Muscle layer of duodenum (tissue), 2 donors: ENCODE measurements around the gene TMEM178A.
"Not testable (repeated sequence)": the region's sequence is repeated elsewhere in the genome, so short reads cannot be mapped to it uniquely, and the experiment has no call there.

Experiments used
- H3K27ac ChIP-seq: one replicate; pipeline ENCODE4 v1.7.0; 2013; ENCODE audit warnings: mild to moderate bottlenecking, low read length
- H3K27me3 ChIP-seq: one replicate; pipeline ENCODE4 v1.7.0; 2013; ENCODE audit warnings: low read depth, mild to moderate bottlenecking, control low read depth, low read length
- H3K36me3 ChIP-seq, 2 donors: one replicate each; pipeline ENCODE4 v1.7.0; 2013; ENCODE audit warnings: low read length in 2 of 2, control low read depth in 1 of 2, mild to moderate bottlenecking in 1 of 2; ENCODE audit not compliant: insufficient read depth in 2 of 2, control insufficient read depth in 1 of 2
- H3K4me1 ChIP-seq, 2 donors: one replicate each; pipeline ENCODE4 v1.7.0; 2013; ENCODE audit warnings: low read length in 2 of 2, mild to moderate bottlenecking in 2 of 2, control low read depth in 1 of 2, moderate library complexity in 1 of 2; ENCODE audit not compliant: insufficient read depth in 2 of 2, control insufficient read depth in 1 of 2
- H3K4me3 ChIP-seq, 2 donors: one replicate each; pipeline ENCODE4 v1.7.0; 2013; ENCODE audit warnings: low read length in 2 of 2, low read depth in 1 of 2, mild to moderate bottlenecking in 1 of 2
- H3K9me3 ChIP-seq, 2 donors: one replicate each; pipeline ENCODE4 v1.7.0; 2013; ENCODE audit warnings: low read length in 2 of 2, control low read depth in 1 of 2, mild to moderate bottlenecking in 1 of 2; ENCODE audit not compliant: control insufficient read depth in 1 of 2
- donor health status: healthy.

TMEM178A gene

DNA sequence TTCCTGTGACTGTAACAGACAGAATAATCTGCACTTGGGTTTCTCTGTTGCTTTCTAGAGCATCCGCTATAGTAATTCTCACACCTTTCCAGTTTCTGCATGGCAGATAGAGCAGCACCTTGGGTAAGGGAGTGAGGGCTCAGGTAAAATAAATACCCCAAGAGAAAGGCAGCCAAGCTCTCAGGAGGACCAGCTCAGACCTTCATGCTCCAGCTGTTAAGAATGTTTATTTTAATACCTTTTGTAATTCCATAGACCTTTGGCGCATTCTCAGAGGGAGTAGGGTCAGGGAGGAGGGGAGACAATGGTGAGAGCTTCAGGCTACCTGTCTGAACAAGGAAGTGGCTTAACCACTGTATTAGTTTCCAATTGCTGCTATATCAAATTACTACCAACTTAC, 16.2 kb upstream of the TMEM178A start:
- H3K27me3 ChIP-seq: no peaks in the 10 kb centered on the region
- H3K4me3 ChIP-seq: no peak overlapping the region
- H3K36me3 ChIP-seq: no peaks in the 10 kb centered on the region
- no peaks in the 10 kb centered on the region for H3K9me3 ChIP-seq
- no peak overlapping the region for H3K27ac ChIP-seq
- no peaks in the 10 kb centered on the region for H3K4me1 ChIP-seq

DNA sequence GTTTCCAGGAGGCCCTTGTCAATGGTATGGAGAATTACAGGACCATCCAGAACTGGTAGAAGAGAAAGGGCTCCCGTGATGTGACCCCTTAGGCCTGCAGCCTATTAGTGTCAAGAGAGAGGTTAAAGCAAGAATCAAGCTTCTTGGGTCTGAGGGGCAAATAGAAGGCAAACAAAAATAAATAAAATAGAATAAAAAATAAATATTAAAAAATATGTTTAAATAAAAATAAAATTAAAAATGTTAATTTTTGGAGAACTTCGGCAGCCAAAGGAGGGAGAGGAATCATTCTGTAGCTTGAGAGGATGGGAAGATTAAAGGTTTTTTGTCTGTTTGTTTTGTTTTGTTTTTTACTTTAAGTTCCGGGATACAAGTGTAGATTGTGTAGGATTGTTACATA, 15.2 kb upstream of the TMEM178A start:
- no peak overlapping the region for H3K27ac ChIP-seq
- H3K4me3 ChIP-seq: no peak overlapping the region
- H3K27me3 ChIP-seq: no peaks in the 10 kb centered on the region
- no peaks in the 10 kb centered on the region for H3K9me3 ChIP-seq
- no peaks in the 10 kb centered on the region for H3K36me3 ChIP-seq
- no peaks in the 10 kb centered on the region for H3K4me1 ChIP-seq

DNA sequence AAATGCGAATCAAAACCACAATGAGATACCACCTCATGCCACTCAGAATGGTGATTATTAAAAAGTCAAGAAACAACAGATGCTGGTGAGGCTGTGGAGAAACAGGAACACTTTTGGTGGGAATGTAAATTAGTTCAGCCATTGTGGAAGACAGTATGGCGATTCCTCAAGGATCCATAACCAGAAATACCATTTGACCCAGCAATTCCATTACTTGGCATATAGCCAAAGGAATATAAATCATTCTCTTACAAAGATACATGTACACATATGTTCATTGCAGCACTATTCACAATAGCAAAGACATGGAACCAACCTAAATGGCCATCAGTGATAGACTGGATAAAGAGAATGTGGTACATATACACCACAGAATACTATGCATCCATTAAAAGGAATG, 9.5 kb upstream of the TMEM178A start:
- not testable (repeated sequence) for H3K27me3 ChIP-seq, H3K27ac ChIP-seq, H3K4me3 ChIP-seq, H3K4me1 ChIP-seq, H3K36me3 ChIP-seq, H3K9me3 ChIP-seq

DNA sequence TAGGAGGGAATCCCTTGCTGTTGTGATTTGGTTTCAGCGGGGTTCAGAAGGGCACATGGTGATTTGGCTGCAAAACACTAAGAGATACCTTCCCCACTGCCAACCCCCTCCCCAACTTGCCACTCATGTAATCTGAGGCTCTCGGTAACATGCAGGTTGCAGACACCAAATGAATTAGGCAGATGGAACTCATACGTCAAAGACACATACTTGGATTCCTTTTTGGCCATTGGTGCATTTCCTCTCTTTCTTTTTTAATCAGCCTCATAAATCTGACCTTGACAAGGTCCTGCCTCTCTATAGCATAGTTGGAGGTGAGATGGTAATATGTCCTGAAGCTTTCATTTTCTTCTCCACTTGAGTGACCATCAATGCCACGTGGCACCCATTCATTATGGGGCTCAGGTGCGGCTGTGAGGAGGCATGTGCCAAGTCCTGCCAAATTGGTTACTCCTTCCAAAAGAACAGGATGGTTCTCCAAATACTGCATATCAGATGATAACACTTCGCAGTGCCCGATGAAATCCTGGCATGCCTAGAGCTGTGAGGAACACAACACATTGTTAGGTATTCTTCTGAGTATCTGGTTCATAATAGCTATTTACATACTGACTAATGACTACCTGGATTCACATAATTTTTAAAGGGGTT, 8.3 kb upstream of the TMEM178A start:
- H3K4me3 ChIP-seq: no peak overlapping the region
- no peaks in the 10 kb centered on the region for H3K36me3 ChIP-seq
- no peak overlapping the region for H3K27ac ChIP-seq
- H3K4me1 ChIP-seq: no peaks in the 10 kb centered on the region
- no peaks in the 10 kb centered on the region for H3K9me3 ChIP-seq
- H3K27me3 ChIP-seq: no peaks in the 10 kb centered on the region

DNA sequence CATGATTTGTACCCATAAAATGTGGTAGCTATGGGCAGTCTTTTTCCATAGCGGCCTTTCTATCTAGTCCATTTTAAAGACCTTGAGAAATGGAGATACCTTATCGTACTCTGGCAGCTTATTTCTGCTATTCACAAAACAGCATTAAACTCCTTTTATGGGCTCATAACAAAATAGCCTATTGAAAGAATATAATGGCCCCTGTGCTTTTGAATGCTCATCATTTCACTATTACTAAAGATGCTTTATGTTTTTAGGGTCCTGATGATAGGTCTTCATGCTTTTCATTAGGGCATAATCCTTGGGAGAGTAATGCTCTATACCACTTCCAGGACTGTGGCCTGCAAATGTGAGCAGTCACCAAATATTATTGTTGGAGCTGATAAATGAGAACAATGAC, 7.3 kb upstream of the TMEM178A start:
- no peak overlapping the region for H3K4me3 ChIP-seq
- H3K27me3 ChIP-seq: no peaks in the 10 kb centered on the region

DNA sequence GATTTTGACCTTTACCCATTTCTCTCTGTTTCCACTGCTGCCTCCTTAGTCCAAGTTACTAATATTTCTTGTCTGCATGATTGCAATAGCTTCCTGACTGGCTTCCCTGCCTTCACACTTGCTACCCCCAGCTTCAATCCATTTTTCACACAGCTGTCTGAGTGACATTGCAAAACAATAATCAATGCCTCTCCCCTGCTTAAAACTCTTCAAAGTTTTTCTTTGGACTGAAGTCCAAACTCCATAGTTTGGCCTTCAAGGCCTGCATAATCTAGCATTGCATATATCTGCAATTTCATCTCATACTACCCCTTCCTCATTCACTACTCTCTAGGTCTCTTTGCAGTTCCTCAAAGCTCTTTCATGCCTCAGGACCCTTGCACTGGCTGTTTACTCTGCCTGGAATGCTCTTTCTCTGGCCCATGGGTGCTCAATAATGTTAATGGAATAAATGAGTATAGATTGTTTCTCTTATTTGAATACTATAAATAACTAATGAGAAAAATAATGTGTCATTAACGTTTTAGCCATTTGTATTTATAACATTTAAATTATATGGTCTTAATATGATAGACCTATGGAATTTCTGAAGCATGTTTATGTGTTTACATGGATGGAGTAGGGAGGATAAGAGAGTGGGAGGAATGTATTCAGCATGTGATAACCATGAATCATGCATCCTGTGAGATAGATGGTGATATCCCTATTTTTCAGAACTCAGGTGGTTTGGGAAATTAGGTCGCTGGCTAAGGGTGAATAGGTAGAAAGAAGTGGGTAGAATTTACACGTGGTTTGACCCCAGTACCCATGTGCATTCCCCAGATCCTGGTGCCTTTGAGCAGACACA, 5.7 kb upstream of the TMEM178A start:
- no peaks in the 10 kb centered on the region for H3K27me3 ChIP-seq
- H3K36me3 ChIP-seq: no peaks in the 10 kb centered on the region
- H3K4me1 ChIP-seq: no peaks in the 10 kb centered on the region
- H3K4me3 ChIP-seq: no peak overlapping the region
- H3K9me3 ChIP-seq: no peaks in the 10 kb centered on the region
- no peak overlapping the region for H3K27ac ChIP-seq

More for the DNA sequence above, 7.3 kb upstream of the TMEM178A start:
- Histone ChIP-seq H3K27ac (no peak overlapping the region), H3K36me3 (no peaks in the 10 kb centered on the region), H3K4me1 (no peaks in the 10 kb centered on the region), H3K9me3 (no peaks in the 10 kb centered on the region)

DNA sequence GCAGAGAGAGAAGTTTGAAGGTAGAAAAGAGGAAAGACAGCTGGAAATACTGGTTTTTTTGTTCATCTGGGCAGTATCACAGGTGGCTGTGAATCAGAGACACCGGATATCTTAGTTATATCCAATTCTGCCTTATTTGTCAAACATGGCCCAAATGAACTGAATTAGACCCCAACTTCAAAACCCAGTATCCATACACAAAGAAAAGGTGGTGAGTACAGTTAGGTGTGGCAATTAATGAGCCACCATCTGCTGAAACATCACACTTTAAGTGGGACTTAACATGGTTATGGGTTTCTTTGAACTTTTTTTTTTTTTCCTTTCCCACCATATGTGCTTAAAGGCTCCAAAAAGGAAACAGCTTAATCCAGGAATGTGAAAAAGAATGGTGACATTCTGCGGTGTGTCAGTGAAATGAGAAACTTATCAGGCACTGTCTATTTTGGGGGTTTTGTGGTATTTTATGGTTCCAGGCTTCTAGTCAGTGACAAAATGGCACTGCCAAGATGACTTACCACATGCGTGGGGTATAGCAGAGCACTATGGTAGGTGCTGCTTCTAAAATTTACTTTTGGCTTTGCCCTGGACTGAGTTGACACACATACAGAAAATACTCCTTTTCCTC, 5.0 kb upstream of the TMEM178A start:
- H3K36me3 ChIP-seq: no peaks in the 10 kb centered on the region
- no peaks in the 10 kb centered on the region for H3K27me3 ChIP-seq
- no peaks in the 10 kb centered on the region for H3K4me1 ChIP-seq
- no peak overlapping the region for H3K27ac ChIP-seq
- no peaks in the 10 kb centered on the region for H3K9me3 ChIP-seq
- H3K4me3 ChIP-seq: no peak overlapping the region

DNA sequence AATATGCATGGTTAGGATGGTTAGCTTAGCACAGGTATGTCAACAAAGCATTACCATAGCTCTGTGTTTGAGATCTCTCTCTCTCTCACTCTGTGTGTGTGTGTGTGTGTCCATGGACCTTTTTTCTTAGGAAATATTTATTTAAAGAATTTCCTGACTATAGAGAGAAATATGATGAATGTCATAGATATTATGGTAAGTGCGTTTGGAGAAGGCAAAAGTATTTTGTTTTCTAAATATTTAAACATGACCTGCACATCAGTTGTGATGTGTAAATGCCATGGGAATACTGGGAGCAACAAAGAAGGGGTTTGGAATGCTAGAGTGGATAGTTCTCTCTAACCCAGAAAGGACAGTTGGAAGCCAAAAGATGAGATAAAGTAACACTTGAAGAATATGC, 3.9 kb upstream of the TMEM178A start:
- Histone ChIP-seq H3K36me3 (no peaks in the 10 kb centered on the region), H3K27ac (no peak overlapping the region), H3K4me3 (no peak overlapping the region), H3K4me1 (peaks cover 0 to 5% of the 10 kb centered on the region in 2 donors), H3K27me3 (peaks cover 5% of the 10 kb centered on the region), H3K9me3 (no peaks in the 10 kb centered on the region)

DNA sequence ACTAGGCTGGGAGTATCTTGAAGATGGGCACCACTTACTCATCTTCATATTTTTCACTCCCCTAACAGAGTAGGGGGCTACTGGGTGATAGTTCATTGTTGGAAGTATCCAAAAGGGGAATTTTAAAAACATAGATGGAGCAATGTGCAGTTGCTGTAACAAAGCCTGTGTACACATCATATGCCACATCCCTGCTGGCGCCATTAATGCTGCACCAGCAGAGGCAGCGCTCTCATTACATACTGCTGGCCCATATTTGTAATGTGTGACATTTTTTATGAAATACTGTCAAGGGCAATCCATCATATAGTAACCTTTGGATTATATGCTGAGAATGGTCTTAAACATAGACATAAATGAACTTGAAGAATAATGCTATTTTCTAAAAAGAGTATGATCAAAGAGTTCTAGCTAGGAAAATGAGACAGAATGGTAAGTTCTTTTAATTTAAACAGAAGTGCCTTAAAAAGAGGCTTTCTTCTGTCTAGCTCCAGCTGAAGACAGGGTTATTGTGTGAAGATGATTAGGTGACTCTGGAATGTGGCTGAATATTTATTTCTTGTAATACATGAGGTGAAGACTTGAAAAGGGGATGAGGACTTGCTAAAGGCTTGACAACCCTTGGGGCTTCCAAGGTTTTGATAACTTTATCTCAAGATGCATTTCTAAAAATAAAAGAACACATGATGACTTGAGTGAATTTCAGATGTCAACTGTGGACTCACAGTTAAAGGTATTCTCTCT, 2.4 kb upstream of the TMEM178A start:
- Histone ChIP-seq H3K4me3 (no peak overlapping the region), H3K36me3 (no peaks in the 10 kb centered on the region), H3K9me3 (no peaks in the 10 kb centered on the region), H3K4me1 (peaks cover 0 to 8% of the 10 kb centered on the region in 2 donors), H3K27ac (no peak overlapping the region), H3K27me3 (peaks cover 9% of the 10 kb centered on the region)

DNA sequence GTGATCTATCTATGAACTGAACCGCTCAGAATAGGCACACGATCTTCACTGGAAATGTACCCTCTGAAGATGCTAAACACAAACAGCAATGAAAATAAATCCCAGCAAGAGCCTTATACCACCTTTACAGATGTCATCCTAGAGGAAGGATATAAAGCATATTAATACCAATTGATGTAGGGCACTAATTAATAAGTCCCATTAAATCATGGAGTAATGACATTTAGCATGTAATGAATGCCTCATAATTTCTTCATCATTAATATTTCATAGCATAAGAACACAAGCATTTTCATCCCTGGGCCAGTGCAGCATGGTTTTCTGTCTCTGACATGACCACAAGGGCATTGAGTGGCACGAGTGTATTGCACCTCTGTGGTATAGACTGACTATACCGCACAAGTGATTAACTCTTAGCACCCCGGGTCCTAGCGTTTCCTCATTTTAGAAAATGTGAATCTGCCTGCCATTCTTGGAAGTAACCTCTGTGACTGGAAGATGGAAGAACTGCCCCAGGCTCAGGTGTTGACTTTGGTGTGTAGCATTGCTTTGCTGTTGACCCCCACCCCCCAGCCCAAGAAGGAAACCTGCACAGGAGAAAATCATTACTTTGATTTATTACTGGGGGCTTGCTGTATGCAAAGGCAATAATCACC, 1.4 kb upstream of the TMEM178A start:
- peaks cover 9% of the 10 kb centered on the region for H3K27me3 ChIP-seq
- no peak overlapping the region for H3K27ac ChIP-seq
- H3K9me3 ChIP-seq: no peaks in the 10 kb centered on the region
- peaks cover 0 to 8% of the 10 kb centered on the region in 2 donors for H3K4me1 ChIP-seq
- no peak overlapping the region for H3K4me3 ChIP-seq
- no peaks in the 10 kb centered on the region for H3K36me3 ChIP-seq
